ENCODE data around the gene TEDC1.

DNA sequence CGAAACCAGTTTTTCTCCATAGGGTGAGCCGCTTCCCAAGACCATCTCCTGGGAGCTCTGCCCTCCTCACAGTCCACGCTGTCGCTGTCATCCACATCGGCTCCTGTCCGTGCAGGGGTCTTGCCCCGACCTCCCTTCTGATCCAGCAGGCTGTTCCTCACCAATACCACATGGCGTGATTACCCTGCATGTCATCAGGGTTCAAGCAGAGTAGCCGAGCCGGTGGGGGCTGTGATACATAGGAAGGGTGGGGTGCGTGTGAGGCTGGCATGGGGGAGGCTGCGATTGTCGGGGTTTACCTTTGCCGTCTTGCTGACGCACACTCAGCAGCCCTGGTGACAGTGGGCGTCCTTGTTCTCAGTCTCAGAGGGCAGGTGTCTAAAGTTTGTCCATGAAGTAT, 17.0 kb downstream of the TEDC1 start:
- TF ChIP-seq EZH2 (optimal IDR thresholded peaks at IDR 0.05; ENCODE audit: low read depth, low read length): no peak
- TF ChIP-seq, protein P1, sequence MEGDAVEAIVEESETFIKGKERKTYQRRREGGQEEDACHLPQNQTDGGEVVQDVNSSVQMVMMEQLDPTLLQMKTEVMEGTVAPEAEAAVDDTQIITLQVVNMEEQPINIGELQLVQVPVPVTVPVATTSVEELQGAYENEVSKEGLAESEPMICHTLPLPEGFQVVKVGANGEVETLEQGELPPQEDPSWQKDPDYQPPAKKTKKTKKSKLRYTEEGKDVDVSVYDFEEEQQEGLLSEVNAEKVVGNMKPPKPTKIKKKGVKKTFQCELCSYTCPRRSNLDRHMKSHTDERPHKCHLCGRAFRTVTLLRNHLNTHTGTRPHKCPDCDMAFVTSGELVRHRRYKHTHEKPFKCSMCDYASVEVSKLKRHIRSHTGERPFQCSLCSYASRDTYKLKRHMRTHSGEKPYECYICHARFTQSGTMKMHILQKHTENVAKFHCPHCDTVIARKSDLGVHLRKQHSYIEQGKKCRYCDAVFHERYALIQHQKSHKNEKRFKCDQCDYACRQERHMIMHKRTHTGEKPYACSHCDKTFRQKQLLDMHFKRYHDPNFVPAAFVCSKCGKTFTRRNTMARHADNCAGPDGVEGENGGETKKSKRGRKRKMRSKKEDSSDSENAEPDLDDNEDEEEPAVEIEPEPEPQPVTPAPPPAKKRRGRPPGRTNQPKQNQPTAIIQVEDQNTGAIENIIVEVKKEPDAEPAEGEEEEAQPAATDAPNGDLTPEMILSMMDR (IDR thresholded peaks at IDR 0.05; ENCODE audit: low read length): no peak
